ENCODE measurements around the gene PALD1. TPM values are rescaled to one million over a fixed set of nuclear protein-coding genes. Genes with fewer than 3 reads are reported as not detected.

The PALD1 gene
- total RNA-seq, 1 donor from 2014 or later, result 9.6 TPM

DNA sequence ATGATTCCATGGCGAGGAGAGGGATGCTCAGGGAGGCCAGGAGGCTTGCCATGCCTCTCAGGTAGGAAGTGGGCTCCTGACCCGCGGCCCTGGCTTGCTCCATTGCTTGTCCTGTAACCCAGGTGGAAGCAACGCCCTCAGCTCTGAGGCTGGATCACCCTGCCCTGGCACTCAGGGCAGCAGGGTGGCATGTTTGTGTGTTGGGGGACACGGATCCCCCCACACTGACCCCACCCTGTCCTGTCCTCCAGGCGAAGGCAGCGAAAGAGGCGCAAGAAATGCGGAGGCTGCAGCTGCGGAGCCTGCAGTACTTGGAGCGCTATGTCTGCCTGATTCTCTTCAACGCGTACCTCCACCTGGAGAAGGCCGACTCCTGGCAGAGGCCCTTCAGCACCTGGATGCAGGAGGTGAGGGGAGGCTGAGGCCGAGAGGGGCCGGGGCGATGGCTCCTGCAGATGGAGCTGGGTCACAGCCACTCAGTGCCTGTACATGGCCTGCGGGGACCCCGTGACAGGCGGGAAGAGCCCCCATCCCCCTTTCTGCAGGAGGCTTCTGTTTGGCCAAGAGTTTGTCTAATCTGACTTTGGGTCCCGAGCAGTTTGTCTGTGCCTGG lies 85.7 kb downstream of the PALD1 start:
- H3K36me3 ChIP-seq, result no peaks in the 10 kb centered on the region
- no peak for DNase-seq (ENCODE audit: low spot score)
- H3K27me3 Mint-ChIP-seq (ENCODE audit: insufficient read depth, low read depth), result peaks cover 3% of the 10 kb centered on the region

GRCh38 chr10:70564901-70565351 lies 86.4 kb downstream of the PALD1 start:
- Histone ChIP-seq H3K4me3 (no peak overlapping the region), H2AFZ (replicated peaks) (no peak overlapping the region), H3K36me3 (no peaks in the 10 kb centered on the region), H3F3A (ENCODE audit: low read depth) (no peaks in the 10 kb centered on the region), H3K9me3 (ENCODE audit: low read depth) (no peaks in the 10 kb centered on the region), H3K4me2 (no peak overlapping the region), H3K79me2 (ENCODE audit: low read depth) (no peaks in the 10 kb centered on the region), H4K20me1 (ENCODE audit: low read depth) (no peaks in the 10 kb centered on the region), H3K27me3 (no peaks in the 10 kb centered on the region), H3K9ac (no peak overlapping the region), H3K4me1 (no peaks in the 10 kb centered on the region), H3K27ac (no peak overlapping the region)
- no peak for DNase-seq (ENCODE audit: low spot score)
- Mint-ChIP-seq H3K9me3 (no peaks in the 10 kb centered on the region), H3K4me3 (no peak overlapping the region), H3K4me1 (peaks cover 20% of the 10 kb centered on the region), H3K36me3 (no peaks in the 10 kb centered on the region), H3K27me3 (ENCODE audit: insufficient read depth, low read depth) (peaks cover 3% of the 10 kb centered on the region), H3K27ac (no peak overlapping the region)
- no peak for TF ChIP-seq EZH2 (IDR thresholded peaks at IDR 0.05)
- TF ChIP-seq, protein P1, sequence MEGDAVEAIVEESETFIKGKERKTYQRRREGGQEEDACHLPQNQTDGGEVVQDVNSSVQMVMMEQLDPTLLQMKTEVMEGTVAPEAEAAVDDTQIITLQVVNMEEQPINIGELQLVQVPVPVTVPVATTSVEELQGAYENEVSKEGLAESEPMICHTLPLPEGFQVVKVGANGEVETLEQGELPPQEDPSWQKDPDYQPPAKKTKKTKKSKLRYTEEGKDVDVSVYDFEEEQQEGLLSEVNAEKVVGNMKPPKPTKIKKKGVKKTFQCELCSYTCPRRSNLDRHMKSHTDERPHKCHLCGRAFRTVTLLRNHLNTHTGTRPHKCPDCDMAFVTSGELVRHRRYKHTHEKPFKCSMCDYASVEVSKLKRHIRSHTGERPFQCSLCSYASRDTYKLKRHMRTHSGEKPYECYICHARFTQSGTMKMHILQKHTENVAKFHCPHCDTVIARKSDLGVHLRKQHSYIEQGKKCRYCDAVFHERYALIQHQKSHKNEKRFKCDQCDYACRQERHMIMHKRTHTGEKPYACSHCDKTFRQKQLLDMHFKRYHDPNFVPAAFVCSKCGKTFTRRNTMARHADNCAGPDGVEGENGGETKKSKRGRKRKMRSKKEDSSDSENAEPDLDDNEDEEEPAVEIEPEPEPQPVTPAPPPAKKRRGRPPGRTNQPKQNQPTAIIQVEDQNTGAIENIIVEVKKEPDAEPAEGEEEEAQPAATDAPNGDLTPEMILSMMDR (IDR thresholded peaks at IDR 0.05), result no peak
- TF ChIP-seq EZH2phosphoT487 (IDR thresholded peaks at IDR 0.05), result no peak

More for the DNA sequence above, 85.7 kb downstream of the PALD1 start:
- TF ChIP-seq EZH2phosphoT487 (IDR thresholded peaks at IDR 0.05), result no peak
- TF ChIP-seq EZH2 (IDR thresholded peaks at IDR 0.05), result no peak
- TF ChIP-seq, protein P1 (IDR thresholded peaks at IDR 0.05), result no peak
- H3K4me1 Mint-ChIP-seq, result peaks cover 26% of the 10 kb centered on the region
- H3K27ac Mint-ChIP-seq, result peak overlapping the region; percentile 78
- Histone ChIP-seq H2AFZ (replicated peaks) (no peak overlapping the region), H3K27me3 (no peaks in the 10 kb centered on the region), H3K79me2 (ENCODE audit: low read depth) (no peaks in the 10 kb centered on the region), H3K9me3 (ENCODE audit: low read depth) (no peaks in the 10 kb centered on the region), H3K4me3 (no peak overlapping the region), H4K20me1 (ENCODE audit: low read depth) (no peaks in the 10 kb centered on the region), H3F3A (ENCODE audit: low read depth) (no peaks in the 10 kb centered on the region), H3K4me2 (no peak overlapping the region), H3K9ac (no peak overlapping the region), H3K4me1 (peaks cover 2% of the 10 kb centered on the region), H3K27ac (no peak overlapping the region)
- H3K4me3 Mint-ChIP-seq, result no peak overlapping the region
- H3K36me3 Mint-ChIP-seq, result no peaks in the 10 kb centered on the region
- no peaks in the 10 kb centered on the region for H3K9me3 Mint-ChIP-seq

GRCh38 chr10:70565556-70566514 lies 87.3 kb downstream of the PALD1 start:
- no peaks in the 10 kb centered on the region for H3K9me3 Mint-ChIP-seq
- no peak overlapping the region for H3K4me3 ChIP-seq
- H3K27ac ChIP-seq, result no peak overlapping the region
- H3K4me2 ChIP-seq, result no peak overlapping the region
- peaks cover 20% of the 10 kb centered on the region for H3K4me1 Mint-ChIP-seq
- no peaks in the 10 kb centered on the region for H3K36me3 ChIP-seq
- no peaks in the 10 kb centered on the region for H3K27me3 ChIP-seq
- H3F3A ChIP-seq (ENCODE audit: low read depth), result no peaks in the 10 kb centered on the region
- H3K9ac ChIP-seq, result no peak overlapping the region
- peaks cover 3% of the 10 kb centered on the region for H3K27me3 Mint-ChIP-seq (ENCODE audit: insufficient read depth, low read depth)
- H3K79me2 ChIP-seq (ENCODE audit: low read depth), result no peaks in the 10 kb centered on the region
- no peak overlapping the region for H2AFZ ChIP-seq (replicated peaks)
- H3K27ac Mint-ChIP-seq, result peak overlapping the region; percentile 92
- H3K4me1 ChIP-seq, result no peaks in the 10 kb centered on the region
- no peaks in the 10 kb centered on the region for H4K20me1 ChIP-seq (ENCODE audit: low read depth)
- no peaks in the 10 kb centered on the region for H3K9me3 ChIP-seq (ENCODE audit: low read depth)
- H3K36me3 Mint-ChIP-seq, result no peaks in the 10 kb centered on the region
- TF ChIP-seq, protein P1 (IDR thresholded peaks at IDR 0.05), result no peak
- TF ChIP-seq EZH2phosphoT487 (IDR thresholded peaks at IDR 0.05) (no peak), EZH2 (IDR thresholded peaks at IDR 0.05) (no peak)
- H3K4me3 Mint-ChIP-seq, result no peak overlapping the region
- no peak for DNase-seq (ENCODE audit: low spot score)

All from neural progenitor cell (in vitro differentiated cells).